ENCODE data around the gene FMNL2. TPM values are rescaled to one million over a fixed set of nuclear protein-coding genes. Genes with fewer than 3 reads are reported as not detected.

Gene FMNL2
- total RNA-seq, 1 experiment from 2014 or later: 28.1 TPM

GRCh38 chr2:152646775-152647174 lies 311.8 kb downstream of the FMNL2 start (continued):
- TF ChIP-seq SIN3A (IDR thresholded peaks at IDR 0.05; ENCODE audit: low read depth) (no peak), YY1 (IDR thresholded peaks at IDR 0.05; ENCODE audit: extremely low read depth, insufficient replicate concordance, low read depth, low read length) (no peak)

- H3K9ac ChIP-seq (ENCODE audit: low read length): no peak overlapping the region
- ChIA-PET RAD21 (ENCODE audit: low non-redundant PET in 1 of 2, low total read pairs in 2 of 2, uncharacterized antibody in 2 of 2, unreplicated experiment in 2 of 2) (no interaction called here), POLR2A (interaction anchor here (1.2 kb wide), 1 partner anchor 69 kb away, joined by 4 read pairs; the partner anchor contains the start of gene PRPF40A), CTCF (interaction anchor here (1.2 to 1.8 kb wide), 2 partner anchors 11 to 29 kb away, joined by 3 to 7 read pairs; no protein-coding TSS in a partner anchor)
- no peaks in the 10 kb centered on the region for H3K27me3 ChIP-seq (ENCODE audit: insufficient read depth, low read length)
- H3K9me2 ChIP-seq (ENCODE audit: insufficient read depth): no peaks in the 10 kb centered on the region
- ATAC-seq: no peak
- TF ChIP-seq JUND (IDR thresholded peaks at IDR 0.05): no peak
- no peak for TF ChIP-seq POLR2AphosphoS5 (IDR thresholded peaks at IDR 0.05; ENCODE audit: low read depth, low read length)
- TF ChIP-seq ELF1 (IDR thresholded peaks at IDR 0.05; ENCODE audit: borderline replicate concordance, low read depth): no peak
- no peak for TF ChIP-seq ZFX (IDR thresholded peaks at IDR 0.05)
- TF ChIP-seq CEBPB (IDR thresholded peaks at IDR 0.05; ENCODE audit: low read depth): no peak
- no peak for TF ChIP-seq CTCF (IDR thresholded peaks at IDR 0.05 in 2 of 3, conservative IDR thresholded peaks at IDR 0.05 in 1 of 3; ENCODE audit: borderline replicate concordance in 1 of 3, insufficient read depth in 1 of 3, low read depth in 2 of 3, low read length in 2 of 3)
- TF ChIP-seq POLR2A (IDR thresholded peaks at IDR 0.05; ENCODE audit: borderline replicate concordance, extremely low read depth, insufficient read depth, insufficient read length): no peak
- no peak for TF ChIP-seq ZBTB33 (IDR thresholded peaks at IDR 0.05; ENCODE audit: extremely low read depth, insufficient replicate concordance, low read length)
- TF ChIP-seq REST (IDR thresholded peaks at IDR 0.05; ENCODE audit: low read depth): no peak
- no peak for TF ChIP-seq ZNF274 (IDR thresholded peaks at IDR 0.05; ENCODE audit: low read depth, low read length)
- TF ChIP-seq EZH2 (IDR thresholded peaks at IDR 0.05): no peak
- TF ChIP-seq TCF7L2 (IDR thresholded peaks at IDR 0.05; ENCODE audit: borderline replicate concordance, extremely low read depth, insufficient read depth, insufficient read length): no peak
- no peak for TF ChIP-seq ATF3 (IDR thresholded peaks at IDR 0.05)
- TF ChIP-seq SIN3A (IDR thresholded peaks at IDR 0.05; ENCODE audit: low read depth): no peak
- no peak for TF ChIP-seq SRF (IDR thresholded peaks at IDR 0.05; ENCODE audit: low read depth)
- no peak for TF ChIP-seq EGR1 (IDR thresholded peaks at IDR 0.05; ENCODE audit: low read depth)
- TF ChIP-seq FOSL1 (IDR thresholded peaks at IDR 0.05; ENCODE audit: low read depth): no peak
- H4K20me1 ChIP-seq (ENCODE audit: insufficient read depth): peaks cover 6% of the 10 kb centered on the region
- H3K9me3 ChIP-seq (ENCODE audit: control insufficient read depth in 1 of 2, insufficient read depth in 1 of 2, low read depth in 1 of 2, low read length in 2 of 2): no peaks in the 10 kb centered on the region
- no peak overlapping the region for H3K27ac ChIP-seq (ENCODE audit: low read depth, low read length)
- BruUV-seq (replicated peaks): no TSS peak
- peaks cover 8 to 14% of the 10 kb centered on the region in 2 experiments; a peak in 3 of 4 replicates for H3K36me3 ChIP-seq (ENCODE audit: control insufficient read depth in 1 of 2, insufficient read depth in 2 of 2, low read length in 2 of 2)
- no peak overlapping the region for H2AFZ ChIP-seq (ENCODE audit: low read depth, low read length, poor library complexity, severe bottlenecking)
- H3K4me2 ChIP-seq (ENCODE audit: low read length): no peak overlapping the region
- no peaks in the 10 kb centered on the region for H3K4me1 ChIP-seq (ENCODE audit: control insufficient read depth in 1 of 2, insufficient read depth in 2 of 2, low read length in 2 of 2)
- H3K4me3 ChIP-seq (replicated peaks in 1 of 2; ENCODE audit: low read depth in 1 of 2, low read length in 2 of 2): no peak overlapping the region
- DNase-seq (ENCODE audit: low read depth, low spot score): no peak
- H3K79me2 ChIP-seq (ENCODE audit: insufficient read depth, low read length): no peaks in the 10 kb centered on the region
- intact Hi-C loops (cut with micrococcal nuclease): no loop called here
These were observed 312.6 kb downstream of the FMNL2 start for GRCh38 chr2:152647552-152647951.

All from HCT116 (cell line).